ENCODE results near the gene SUGP1. TPM values are rescaled to one million over a fixed set of nuclear protein-coding genes. Genes with fewer than 3 reads are reported as not detected.

SUGP1 gene
- polyA plus RNA-seq, 1 experiment: 34.1 TPM

- no peak for DNase-seq (ENCODE audit: low read depth)
- no peak for TF ChIP-seq CTCF (IDR thresholded peaks at IDR 0.05; ENCODE audit: insufficient read depth, low read depth, low read length)
- ChIA-PET CTCF (no interaction called here), POLR2A (no interaction called here)
- Histone ChIP-seq H3K4me3 (ENCODE audit: low read depth, low read length) (no peak overlapping the region), H3K27me3 (ENCODE audit: control insufficient read depth, insufficient read depth, low read length) (no peaks in the 10 kb centered on the region), H3K36me3 (ENCODE audit: control insufficient read depth, insufficient read depth, low read length) (no peaks in the 10 kb centered on the region)
These were observed 82.0 kb downstream of the SUGP1 start for GRCh38 chr19:19238126-19238894.

- POLR2A ChIA-PET: no interaction called here
These were observed 84.1 kb downstream of the SUGP1 start for GRCh38 chr19:19236173-19236572.

GRCh38 chr19:19234220-19234816 lies 86.0 kb downstream of the SUGP1 start:
- ChIA-PET CTCF (interaction anchor here (0.8 to 1.7 kb wide), 2 partner anchors 9 to 20 kb away, joined by 3 to 14 read pairs; no protein-coding TSS in a partner anchor), POLR2A (no interaction called here)
- Histone ChIP-seq H3K36me3 (ENCODE audit: control insufficient read depth, insufficient read depth, low read length) (no peaks in the 10 kb centered on the region), H3K4me3 (ENCODE audit: low read depth, low read length) (no peak overlapping the region), H3K27me3 (ENCODE audit: control insufficient read depth, insufficient read depth, low read length) (no peaks in the 10 kb centered on the region)
- DNase-seq (ENCODE audit: low read depth): no peak
- TF ChIP-seq CTCF (IDR thresholded peaks at IDR 0.05; ENCODE audit: insufficient read depth, low read depth, low read length): no peak

More at GRCh38 chr19:19236173-19236572, 84.1 kb downstream of the SUGP1 start:
- CTCF ChIA-PET: interaction anchor here (0.6 kb wide), 1 partner anchor 24 kb away, joined by 3 read pairs; the partner anchor contains the start of gene NCAN
- Histone ChIP-seq H3K36me3 (ENCODE audit: control insufficient read depth, insufficient read depth, low read length) (no peaks in the 10 kb centered on the region), H3K27me3 (ENCODE audit: control insufficient read depth, insufficient read depth, low read length) (no peaks in the 10 kb centered on the region), H3K4me3 (ENCODE audit: low read depth, low read length) (no peak overlapping the region)
- TF ChIP-seq CTCF (IDR thresholded peaks at IDR 0.05; ENCODE audit: insufficient read depth, low read depth, low read length): no peak
- no peak for DNase-seq (ENCODE audit: low read depth)

GRCh38 chr19:19232261-19232721 lies 88.0 kb downstream of the SUGP1 start:
- CTCF ChIA-PET: interaction anchor here (1.4 to 1.5 kb wide), 2 partner anchors 17 to 29 kb away, joined by 3 read pairs; partner anchors contain the start of gene NR2C2AP

More at GRCh38 chr19:19232261-19232721, 88.0 kb downstream of the SUGP1 start:
- POLR2A ChIA-PET: no interaction called here
- H3K4me3 ChIP-seq (ENCODE audit: low read depth, low read length): no peak overlapping the region
- DNase-seq (ENCODE audit: low read depth): no peak
- H3K36me3 ChIP-seq (ENCODE audit: control insufficient read depth, insufficient read depth, low read length): no peaks in the 10 kb centered on the region
- TF ChIP-seq CTCF (IDR thresholded peaks at IDR 0.05; ENCODE audit: insufficient read depth, low read depth, low read length): no peak
- peaks cover 3% of the 10 kb centered on the region; the same call in 1 of the 2 replicates for H3K27me3 ChIP-seq (ENCODE audit: control insufficient read depth, insufficient read depth, low read length)
